HUES6 (cell line): ENCODE measurements around the gene HLA-E.

Experiments used
- H3K27ac ChIP-seq: 2 replicates; pipeline ENCODE4 v1.7.0; 2013; ENCODE audit warnings: low read depth, mild to moderate bottlenecking, low read length, inconsistent platforms
- H3K27me3 ChIP-seq: 2 replicates; pipeline ENCODE4 v1.6.1; 2013; ENCODE audit warnings: low read length; ENCODE audit not compliant: control insufficient read depth, insufficient read depth
- H3K36me3 ChIP-seq: 2 replicates; pipeline ENCODE4 v1.6.1; 2013; ENCODE audit warnings: low read length; ENCODE audit not compliant: control insufficient read depth, insufficient read depth
- H3K4me1 ChIP-seq: 2 replicates; pipeline ENCODE4 v1.6.1; 2013; ENCODE audit warnings: low read length; ENCODE audit not compliant: control insufficient read depth, insufficient read depth
- H3K4me3 ChIP-seq: 2 replicates; pipeline ENCODE4 v1.5.1; 2013; ENCODE audit warnings: low read depth, low read length
- H3K9ac ChIP-seq: one replicate; pipeline ENCODE4 v1.6.1; 2013; ENCODE audit warnings: mild to moderate bottlenecking, low read length
- H3K9me3 ChIP-seq: 2 replicates; pipeline ENCODE4 v1.6.1; 2013; ENCODE audit warnings: low read depth, low read length; ENCODE audit not compliant: control insufficient read depth, insufficient read depth

The HLA-E gene

GRCh38 chr6:30489081-30490025 is at the start of gene HLA-E:
Gene HLA-E, plus strand, starts transcription at chr6:30489509. Its CDS starts 23 bp downstream, at chr6:30489532.
- peaks cover 5% of the 10 kb centered on the region for H3K4me1 ChIP-seq
- peaks cover 3% of the 10 kb centered on the region; the same call in 1 of the 2 replicates for H3K27me3 ChIP-seq
- H3K4me3 ChIP-seq = peak within 1 kb of the TSS; percentile 84
- H3K27ac ChIP-seq = peak within 1 kb of the TSS; percentile 24; the same call in 1 of the 2 replicates
- H3K9me3 ChIP-seq = no peaks in the 10 kb centered on the region
- peaks cover 26% of the 10 kb centered on the region for H3K36me3 ChIP-seq
- H3K9ac ChIP-seq = peak within 1 kb of the TSS; percentile 83

- Histone ChIP-seq H3K4me1 (no peaks in the 10 kb centered on the region), H3K27me3 (peaks cover 92% of the 10 kb centered on the region), H3K36me3 (no peaks in the 10 kb centered on the region), H3K4me3 (no peak overlapping the region), H3K9me3 (no peaks in the 10 kb centered on the region), H3K9ac (no peak overlapping the region), H3K27ac (no peak overlapping the region)
Measured at GRCh38 chr6:30441171-30441570, 48.1 kb upstream of the HLA-E start.

GRCh38 chr6:30443657-30444450 is 45.5 kb upstream of the HLA-E start:
- Histone ChIP-seq H3K9me3 (no peaks in the 10 kb centered on the region), H3K4me1 (no peaks in the 10 kb centered on the region), H3K4me3 (peak overlapping the region; percentile 37; the same call in 1 of the 2 replicates), H3K27me3 (peaks cover 98% of the 10 kb centered on the region), H3K36me3 (no peaks in the 10 kb centered on the region), H3K9ac (no peak overlapping the region), H3K27ac (no peak overlapping the region)

- Histone ChIP-seq H3K9ac (no peak overlapping the region), H3K27ac (no peak overlapping the region), H3K4me3 (no peak overlapping the region), H3K9me3 (no peaks in the 10 kb centered on the region), H3K27me3 (peaks cover 98% of the 10 kb centered on the region), H3K4me1 (no peaks in the 10 kb centered on the region), H3K36me3 (no peaks in the 10 kb centered on the region)
Measured at GRCh38 chr6:30444451-30444742, 44.9 kb upstream of the HLA-E start.

- H3K27ac ChIP-seq = no peak overlapping the region
- H3K27me3 ChIP-seq = peaks cover 99% of the 10 kb centered on the region
- H3K9ac ChIP-seq = no peak overlapping the region
- H3K4me1 ChIP-seq = peaks cover 8% of the 10 kb centered on the region; the same call in 1 of the 2 replicates
- H3K36me3 ChIP-seq = no peaks in the 10 kb centered on the region
- no peak overlapping the region for H3K4me3 ChIP-seq
- H3K9me3 ChIP-seq = no peaks in the 10 kb centered on the region
Measured at GRCh38 chr6:30446259-30446658, 43.0 kb upstream of the HLA-E start.

- Histone ChIP-seq H3K27ac (no peak overlapping the region), H3K4me1 (peaks cover 8% of the 10 kb centered on the region; the same call in 1 of the 2 replicates), H3K36me3 (no peaks in the 10 kb centered on the region), H3K4me3 (no peak overlapping the region), H3K27me3 (peaks cover 99% of the 10 kb centered on the region), H3K9me3 (no peaks in the 10 kb centered on the region), H3K9ac (no peak overlapping the region)
Measured at GRCh38 chr6:30447237-30447636, 42.1 kb upstream of the HLA-E start.

GRCh38 chr6:30450548-30450908 is 38.8 kb upstream of the HLA-E start:
- H3K27ac ChIP-seq = no peak overlapping the region
- no peaks in the 10 kb centered on the region for H3K36me3 ChIP-seq
- peak overlapping the region; percentile 21; the same call in 1 of the 2 replicates for H3K4me3 ChIP-seq
- H3K9ac ChIP-seq = no peak overlapping the region
- peaks cover 93% of the 10 kb centered on the region for H3K27me3 ChIP-seq
- peaks cover 8% of the 10 kb centered on the region; the same call in 1 of the 2 replicates for H3K4me1 ChIP-seq
- no peaks in the 10 kb centered on the region for H3K9me3 ChIP-seq

- H3K4me1 ChIP-seq = peaks cover 8% of the 10 kb centered on the region; the same call in 1 of the 2 replicates
- no peaks in the 10 kb centered on the region for H3K9me3 ChIP-seq
- H3K9ac ChIP-seq = no peak overlapping the region
- no peaks in the 10 kb centered on the region for H3K36me3 ChIP-seq
- H3K27me3 ChIP-seq = peaks cover 92% of the 10 kb centered on the region
- H3K4me3 ChIP-seq = peak overlapping the region; percentile 21; the same call in 1 of the 2 replicates
- no peak overlapping the region for H3K27ac ChIP-seq
Measured at GRCh38 chr6:30450909-30451841, 38.1 kb upstream of the HLA-E start.

- H3K9me3 ChIP-seq = no peaks in the 10 kb centered on the region
- H3K9ac ChIP-seq = no peak overlapping the region
- H3K27ac ChIP-seq = no peak overlapping the region
- no peak overlapping the region for H3K4me3 ChIP-seq
- peaks cover 8% of the 10 kb centered on the region; the same call in 1 of the 2 replicates for H3K4me1 ChIP-seq
- H3K36me3 ChIP-seq = no peaks in the 10 kb centered on the region
- peaks cover 94% of the 10 kb centered on the region for H3K27me3 ChIP-seq
Measured at GRCh38 chr6:30452736-30453507, 36.4 kb upstream of the HLA-E start.
